GM12878 (cell line): Measurements from ENCODE around the gene ZNF22.

Experiments
- CTCF ChIP-seq, 3 experiments: IDR thresholded peaks in 2 of 3; conservative IDR thresholded peaks in 1 of 3; 2 replicates each; pipeline ENCODE4 v1.5.1; 2011; ENCODE audit warnings: low read depth in 3 of 3, low read length in 3 of 3, mild to moderate bottlenecking in 3 of 3, control low read depth in 2 of 3, moderate library complexity in 2 of 3, inconsistent platforms in 1 of 3, mixed read lengths in 1 of 3; ENCODE audit not compliant: control insufficient read depth in 2 of 3, insufficient read depth in 1 of 3; ENCODE audit errors: extremely low read depth in 1 of 3
- EP300 ChIP-seq, 2 experiments: fragments of 150-350 bp in 1 of 2; IDR thresholded peaks; 2 replicates each; pipeline ENCODE4 v1.6.1; 2011 to 2012; ENCODE audit warnings: low read depth in 2 of 2, low read length in 2 of 2, borderline replicate concordance in 1 of 2, improper control_type of control experiment in 1 of 2, inconsistent platforms in 1 of 2; ENCODE audit not compliant: control insufficient read depth in 1 of 2
- EZH2 ChIP-seq: IDR thresholded peaks from 2 replicates; pipeline ENCODE4 v1.6.1; 2012; ENCODE audit warnings: low read depth, mild to moderate bottlenecking, control low read depth, inconsistent platforms, low read length, borderline replicate concordance; ENCODE audit not compliant: control insufficient read depth
- SP1 ChIP-seq: IDR thresholded peaks from one replicate; pipeline ENCODE4 v1.6.1; 2011; ENCODE audit warnings: low read depth, low read length

GRCh38 chr10:44955413-44956070, 45.2 kb upstream of the ZNF22 start:
- TF ChIP-seq EP300 (IDR thresholded peaks at IDR 0.05; ENCODE audit: borderline replicate concordance in 1 of 2, control insufficient read depth in 1 of 2, low read depth in 2 of 2, low read length in 2 of 2) (no peak), CTCF (IDR thresholded peaks at IDR 0.05 in 2 of 3, conservative IDR thresholded peaks at IDR 0.05 in 1 of 3; ENCODE audit: control insufficient read depth in 2 of 3, extremely low read depth in 1 of 3, insufficient read depth in 1 of 3, low read depth in 3 of 3, low read length in 3 of 3) (no peak), EZH2 (no peak), SP1 (no peak)
